Ureter (tissue), 1 donor: ENCODE data around the gene ACO1. TPM values are rescaled to one million over a fixed set of nuclear protein-coding genes. Genes with fewer than 3 reads are reported as not detected.

Experiments used
- DNase-seq: peaks from one replicate; pipeline ENCODE4 v3.0.0-alpha.2; 2020; ENCODE audit warnings: low spot score
- total RNA-seq: library from RNA; stranded (reverse); gene quantifications from one replicate; pipeline ENCODE4 v1.2.4, GENCODE V29; 2023
- donor health status: DM: yes; HTN: yes; CAD: no.

ACO1 gene
- total RNA-seq, 1 donor from 2014 or later: 30.6 TPM

DNA sequence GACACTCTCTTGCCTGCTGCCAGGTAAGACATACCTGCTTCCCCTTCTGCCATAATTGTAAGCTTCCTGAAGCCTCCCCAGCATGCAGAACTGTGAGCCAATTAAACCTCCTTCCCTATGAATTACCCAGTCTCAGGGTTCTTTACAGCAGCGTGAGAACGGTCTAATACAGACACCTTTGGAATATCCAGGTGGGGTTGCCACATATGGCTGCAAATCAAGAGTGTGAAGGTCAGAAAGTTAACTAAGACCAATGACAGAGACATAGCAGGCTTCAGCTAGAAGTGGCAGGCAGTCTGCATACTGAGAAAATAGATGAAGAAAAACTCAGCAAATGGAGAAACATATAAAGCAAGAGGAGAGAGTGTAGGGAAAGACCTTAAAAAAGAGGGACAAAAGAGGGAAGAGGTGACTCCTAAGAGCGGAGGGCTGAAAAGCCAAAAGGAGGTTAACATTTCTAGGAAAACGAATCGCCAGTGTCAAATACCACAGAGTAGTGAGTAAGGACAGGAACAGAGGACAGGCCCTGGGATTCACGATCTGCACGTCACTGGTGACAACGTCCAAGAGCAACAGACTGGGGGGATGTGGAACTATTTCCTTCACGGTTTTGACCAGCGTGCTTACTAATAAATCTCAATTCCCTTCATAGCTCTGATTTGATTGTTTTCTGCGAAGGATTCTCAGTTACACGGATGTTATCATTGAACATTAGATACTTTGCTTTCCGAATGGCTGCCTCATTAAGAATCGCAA, 1.7 kb upstream of the ACO1 start:
- DNase-seq: no peak

- no peak for DNase-seq
These were observed 460 bp upstream of the ACO1 start for GRCh38 chr9:32384002-32384363.

GRCh38 chr9:32385152-32385884, 875 bp downstream of the ACO1 start:
- no peak for DNase-seq

DNA sequence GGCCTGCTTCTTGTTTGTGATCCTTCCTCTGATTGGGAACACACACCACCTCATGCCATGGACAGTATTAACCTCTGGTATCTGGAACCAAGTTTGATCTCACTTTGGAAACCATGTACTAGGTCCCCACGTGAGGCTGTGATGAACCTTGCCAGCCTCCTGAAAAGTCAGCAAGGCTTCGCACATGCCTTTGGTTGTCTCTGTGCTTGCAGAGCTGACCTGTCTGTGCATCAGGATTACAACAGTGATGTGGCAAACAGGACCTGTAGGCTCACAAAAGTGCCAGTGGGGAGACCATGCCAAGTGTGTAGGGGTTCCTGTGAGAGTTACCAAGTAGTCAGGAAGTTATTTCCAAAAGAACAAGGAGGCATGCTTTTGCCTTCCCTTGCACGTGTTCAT, 1.4 kb downstream of the ACO1 start:
- no peak for DNase-seq

DNA sequence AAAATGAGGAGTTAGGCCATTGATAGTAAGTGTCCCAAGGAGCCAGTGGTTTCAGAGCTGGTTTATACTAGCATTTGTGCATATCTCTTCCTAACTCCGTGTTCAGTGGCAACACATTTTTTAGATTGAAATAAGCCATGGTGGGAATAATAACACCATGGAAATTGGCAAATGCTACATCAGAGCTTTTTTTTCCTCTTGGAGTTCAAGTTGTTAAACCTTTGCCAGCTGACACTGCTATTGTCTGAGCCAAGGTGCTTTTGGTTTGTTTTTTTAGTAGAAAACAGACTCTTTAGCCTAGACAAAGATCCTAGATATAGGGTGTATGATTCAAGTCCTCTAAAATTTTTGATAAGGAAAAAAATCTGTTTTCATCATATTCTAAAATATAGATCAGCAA, 2.8 kb downstream of the ACO1 start:
- no peak for DNase-seq

- no peak for DNase-seq
These were observed 4.9 kb downstream of the ACO1 start for GRCh38 chr9:32389365-32389764.

DNA sequence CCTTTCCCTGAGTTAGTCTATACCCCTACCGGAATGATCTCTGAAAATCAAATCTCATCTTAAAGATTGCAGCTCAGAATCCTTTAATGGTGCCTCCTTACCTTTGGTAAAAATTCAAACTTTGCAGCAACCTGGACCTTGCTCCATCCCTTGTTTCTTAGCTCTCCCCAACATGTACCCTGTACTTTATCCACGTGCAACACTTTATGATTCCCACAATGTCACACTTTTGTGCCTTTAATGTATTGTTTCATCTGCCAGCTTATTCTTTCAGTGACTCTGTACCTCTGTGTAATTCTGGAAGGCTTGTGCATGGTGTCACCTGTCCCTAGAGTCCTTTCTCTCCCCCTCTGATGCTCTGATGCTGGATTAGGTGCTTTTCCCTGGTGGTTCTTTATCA, 9.5 kb downstream of the ACO1 start:
- DNase-seq: no peak

DNA sequence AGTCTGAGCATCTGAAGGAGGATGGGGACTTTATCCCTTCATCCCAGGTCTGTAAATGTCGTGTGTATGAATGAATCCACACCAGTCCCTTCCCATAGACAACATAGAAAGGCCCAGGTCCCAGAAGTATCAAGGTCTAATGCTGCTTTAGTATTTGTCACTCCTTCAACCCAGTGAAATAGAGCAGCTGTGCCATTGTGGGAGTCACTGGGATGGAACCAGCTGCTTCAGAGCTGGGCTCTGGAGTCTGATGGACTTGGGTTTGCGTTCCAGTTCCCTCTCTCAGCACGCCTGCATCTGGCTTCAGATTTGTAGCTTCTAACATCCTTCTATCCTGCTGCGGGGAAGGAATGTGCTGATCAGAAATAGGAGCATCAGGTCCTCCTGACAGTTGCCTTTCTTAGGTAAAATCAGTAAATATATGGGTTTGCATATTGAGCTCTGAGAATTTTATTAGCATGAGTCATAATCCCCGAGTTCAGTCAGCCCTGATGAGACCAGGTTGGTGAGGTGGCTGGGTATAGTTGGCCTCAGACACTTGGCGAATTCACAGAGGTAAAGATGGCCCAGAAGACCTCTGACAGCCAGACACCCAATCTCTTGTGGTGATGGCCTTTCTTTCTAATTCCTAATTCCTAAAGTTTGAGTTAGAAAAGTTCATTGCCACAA, 10.1 kb downstream of the ACO1 start:
- no peak for DNase-seq

- peak; percentile 45 for DNase-seq
These were observed 11.2 kb downstream of the ACO1 start for GRCh38 chr9:32395510-32396216.

DNA sequence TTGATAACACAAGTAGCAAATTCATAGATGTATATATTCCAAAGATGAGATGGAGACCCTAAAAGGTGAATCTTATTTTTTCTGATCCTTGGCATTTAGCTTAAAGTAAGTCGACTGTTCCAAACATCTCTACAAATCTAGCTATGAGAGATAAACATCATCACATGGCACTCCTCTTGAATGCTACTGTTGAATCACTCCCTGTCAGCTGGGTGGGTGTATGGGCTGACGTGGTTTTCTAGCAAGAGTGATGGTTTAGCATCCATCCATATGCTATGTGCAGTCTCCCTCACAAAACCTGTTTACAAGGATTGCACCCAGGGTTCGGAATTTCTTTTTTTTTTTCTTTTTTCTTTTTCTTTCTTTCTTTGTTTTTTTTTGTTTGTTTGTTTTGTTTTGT, 13.8 kb downstream of the ACO1 start:
- no peak for DNase-seq

GRCh38 chr9:32399110-32399815, 14.8 kb downstream of the ACO1 start:
- DNase-seq: no peak

- DNase-seq: no peak
These were observed 17.0 kb downstream of the ACO1 start for GRCh38 chr9:32401488-32401887.

DNA sequence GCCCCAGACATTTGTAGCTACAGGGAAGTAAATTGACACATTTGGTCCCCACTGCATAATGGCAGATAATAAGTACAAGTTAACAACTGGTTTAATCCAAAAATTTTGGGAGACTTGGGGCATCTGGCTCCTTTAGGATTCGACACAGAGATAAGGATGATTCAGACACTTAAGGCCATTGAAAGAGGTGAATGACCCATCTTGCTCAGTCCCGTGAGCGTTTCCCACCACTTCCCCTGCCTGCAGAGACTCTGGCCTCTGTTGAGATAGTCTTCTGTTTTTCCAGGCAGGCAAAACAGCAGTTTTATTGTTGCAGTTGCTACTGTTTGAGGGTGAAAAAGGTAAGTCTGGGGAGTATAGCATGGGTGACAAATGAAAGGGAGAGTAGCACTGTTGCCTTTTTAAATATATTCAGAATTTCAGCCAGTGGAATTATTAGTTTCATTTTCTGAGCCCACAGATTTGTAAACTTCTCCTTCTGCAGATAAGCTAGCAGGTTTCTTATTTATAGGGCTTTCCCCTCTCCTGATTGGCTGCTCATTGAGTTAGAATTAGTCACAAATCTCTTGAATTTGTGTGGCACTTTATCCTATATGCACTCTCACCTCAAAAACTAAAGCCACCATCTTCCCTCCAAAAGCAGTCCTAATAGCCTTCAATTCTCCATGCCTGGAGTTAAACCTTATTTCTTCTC, 19.3 kb downstream of the ACO1 start:
- DNase-seq: no peak

- DNase-seq: no peak
These were observed 20.0 kb downstream of the ACO1 start for GRCh38 chr9:32404402-32404801.

DNA sequence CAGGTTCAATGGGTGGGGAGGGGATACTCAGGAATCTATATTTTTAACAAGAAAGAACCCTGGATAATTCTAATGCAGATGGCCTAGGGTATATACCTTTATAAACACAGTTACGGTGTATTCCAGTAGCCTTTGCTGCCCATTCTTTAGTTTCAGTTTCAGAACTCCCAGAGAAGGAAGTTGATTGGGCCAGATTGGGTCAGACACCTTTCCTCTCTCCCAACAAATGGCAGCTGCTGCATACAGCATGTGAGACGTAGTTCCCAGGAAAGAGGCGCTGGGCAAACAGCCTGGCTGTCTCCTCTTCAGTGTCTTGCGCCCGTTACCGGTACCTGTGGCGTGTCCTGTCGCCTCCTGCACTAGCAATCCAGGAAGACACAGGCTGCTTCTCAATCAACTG, 20.4 kb downstream of the ACO1 start:
- DNase-seq: no peak

DNA sequence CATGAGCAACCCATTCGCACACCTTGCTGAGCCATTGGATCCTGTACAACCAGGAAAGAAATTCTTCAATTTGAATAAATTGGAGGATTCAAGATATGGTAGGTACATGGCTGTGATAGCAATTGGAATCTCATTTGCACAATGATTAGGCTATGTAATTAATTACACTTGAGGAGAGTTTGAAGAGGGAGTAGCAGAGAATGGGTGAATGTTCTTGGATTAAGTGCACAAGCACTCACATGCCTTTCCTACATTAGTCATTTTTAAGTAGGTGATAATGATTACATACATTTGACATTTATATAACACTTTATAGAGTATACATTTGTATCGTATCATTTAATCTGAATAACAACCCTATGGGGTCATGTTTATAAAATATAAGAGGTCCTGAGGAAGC, 21.1 kb downstream of the ACO1 start:
- no peak for DNase-seq

- no peak for DNase-seq
These were observed 21.6 kb downstream of the ACO1 start for GRCh38 chr9:32406046-32406445.

DNA sequence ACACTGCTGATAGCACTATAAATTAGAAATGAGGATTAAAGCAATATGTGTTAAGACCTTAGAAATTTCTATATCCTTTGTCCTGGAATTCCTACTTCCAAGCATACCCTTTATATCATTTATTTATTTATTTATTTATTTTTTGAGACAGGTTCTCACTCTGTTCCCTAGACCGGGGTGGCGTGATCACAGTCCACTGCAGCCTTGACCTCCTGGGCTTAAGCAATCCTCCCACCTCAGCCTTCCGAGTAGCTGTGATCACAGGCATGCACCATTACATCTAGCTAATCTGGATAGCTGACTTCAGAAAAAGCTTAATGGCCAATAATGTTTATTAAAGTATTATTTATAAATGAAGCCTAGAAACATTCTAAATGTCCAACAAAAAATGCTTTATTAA, 27.3 kb downstream of the ACO1 start:
- no peak for DNase-seq

DNA sequence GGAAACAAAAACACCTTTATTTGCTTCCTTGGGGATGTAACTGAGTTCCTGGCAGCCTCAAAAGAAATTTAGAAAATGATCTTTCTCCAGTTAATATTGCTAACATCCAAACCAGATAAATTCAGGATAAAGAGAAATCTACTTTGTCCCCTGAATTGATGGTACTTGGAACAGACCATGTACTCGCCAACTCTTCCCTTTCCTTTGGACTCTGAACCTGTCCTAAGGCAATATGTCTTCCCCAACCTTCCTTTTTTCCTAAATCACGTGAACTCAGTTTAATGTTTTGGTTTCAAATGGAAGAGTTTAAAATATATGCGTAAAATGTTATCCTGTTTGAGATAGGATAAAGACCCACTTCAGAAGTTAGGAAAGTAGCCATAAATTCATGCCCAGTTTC, 28.0 kb downstream of the ACO1 start:
- no peak for DNase-seq

DNA sequence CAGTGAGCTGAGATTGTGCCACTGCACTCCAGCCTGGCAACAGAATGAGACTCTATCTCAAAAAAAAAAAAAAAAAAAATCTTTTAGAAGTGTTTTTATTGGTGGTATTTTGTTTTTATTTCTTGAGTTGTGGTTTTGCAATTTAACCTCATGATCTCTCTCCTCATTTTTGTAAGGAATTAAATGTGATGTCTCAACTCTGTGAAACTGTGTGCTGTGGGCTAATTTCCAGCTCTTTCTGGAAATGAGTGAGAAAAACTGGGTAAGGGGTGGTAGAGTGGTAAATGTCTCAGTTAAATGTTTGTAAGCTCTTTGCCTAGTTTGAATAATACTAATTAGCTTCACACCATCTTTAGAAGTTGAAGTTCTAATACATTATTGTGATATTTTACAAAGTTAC, 29.0 kb downstream of the ACO1 start:
- DNase-seq: no peak

DNA sequence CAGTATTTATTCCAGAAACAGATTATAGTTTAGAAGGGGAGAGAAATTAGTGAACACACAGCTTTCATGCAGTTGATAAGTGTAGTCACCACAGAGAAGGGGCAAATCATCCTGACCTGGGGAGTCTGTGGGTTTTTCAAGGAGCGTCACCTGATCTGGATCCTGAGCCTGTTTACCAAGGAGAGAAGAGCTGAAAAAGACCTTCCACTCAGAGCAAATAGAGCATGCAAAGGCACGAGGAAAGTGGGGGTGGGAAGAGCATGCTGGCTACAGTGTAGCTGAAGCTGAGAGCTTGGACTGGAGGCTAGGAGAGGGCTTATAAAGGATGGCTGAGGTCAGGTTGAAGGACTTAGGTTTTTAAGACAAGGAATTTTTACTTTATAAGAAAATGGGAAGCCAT, 30.4 kb downstream of the ACO1 start:
- no peak for DNase-seq
